ENCODE measurements around the gene CADM2. TPM values are rescaled to one million over a fixed set of nuclear protein-coding genes. Genes with fewer than 3 reads are reported as not detected.

CADM2 gene
- total RNA-seq, 1 donor from 2014 or later = 3.3 TPM

DNA sequence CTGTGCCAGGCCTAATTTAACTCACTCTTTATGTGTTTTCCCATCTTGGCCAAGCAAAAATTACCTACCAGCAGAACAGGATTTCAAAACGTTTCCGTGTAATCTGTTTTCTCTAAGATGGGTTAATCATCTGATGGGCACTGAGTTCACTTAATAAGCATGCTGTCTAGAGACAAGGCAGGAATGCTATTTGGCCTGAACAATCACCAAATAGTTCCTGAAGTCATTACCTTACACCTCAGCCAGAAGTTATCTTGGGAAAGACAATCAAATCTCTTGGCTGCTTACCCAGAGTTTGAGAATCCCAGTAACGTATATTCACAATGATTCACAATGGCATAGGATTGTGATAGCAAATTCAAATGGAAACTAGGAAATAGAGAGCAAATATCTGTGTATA is 779.1 kb downstream of the CADM2 start:
- H3K4me3 Mint-ChIP-seq = no peak overlapping the region
- no peaks in the 10 kb centered on the region for H3K36me3 Mint-ChIP-seq
- H3K27me3 Mint-ChIP-seq (ENCODE audit: low read depth) = no peaks in the 10 kb centered on the region
- TF ChIP-seq, protein P1, sequence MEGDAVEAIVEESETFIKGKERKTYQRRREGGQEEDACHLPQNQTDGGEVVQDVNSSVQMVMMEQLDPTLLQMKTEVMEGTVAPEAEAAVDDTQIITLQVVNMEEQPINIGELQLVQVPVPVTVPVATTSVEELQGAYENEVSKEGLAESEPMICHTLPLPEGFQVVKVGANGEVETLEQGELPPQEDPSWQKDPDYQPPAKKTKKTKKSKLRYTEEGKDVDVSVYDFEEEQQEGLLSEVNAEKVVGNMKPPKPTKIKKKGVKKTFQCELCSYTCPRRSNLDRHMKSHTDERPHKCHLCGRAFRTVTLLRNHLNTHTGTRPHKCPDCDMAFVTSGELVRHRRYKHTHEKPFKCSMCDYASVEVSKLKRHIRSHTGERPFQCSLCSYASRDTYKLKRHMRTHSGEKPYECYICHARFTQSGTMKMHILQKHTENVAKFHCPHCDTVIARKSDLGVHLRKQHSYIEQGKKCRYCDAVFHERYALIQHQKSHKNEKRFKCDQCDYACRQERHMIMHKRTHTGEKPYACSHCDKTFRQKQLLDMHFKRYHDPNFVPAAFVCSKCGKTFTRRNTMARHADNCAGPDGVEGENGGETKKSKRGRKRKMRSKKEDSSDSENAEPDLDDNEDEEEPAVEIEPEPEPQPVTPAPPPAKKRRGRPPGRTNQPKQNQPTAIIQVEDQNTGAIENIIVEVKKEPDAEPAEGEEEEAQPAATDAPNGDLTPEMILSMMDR (IDR thresholded peaks at IDR 0.05; ENCODE audit: unreplicated experiment) = no peak
- no peak for DNase-seq (ENCODE audit: low spot score in 2 of 2, unreplicated experiment in 2 of 2)
- H3K4me1 Mint-ChIP-seq = peaks cover 3% of the 10 kb centered on the region
- H3K27ac Mint-ChIP-seq = no peak overlapping the region
- no peaks in the 10 kb centered on the region for H3K9me3 Mint-ChIP-seq

DNA sequence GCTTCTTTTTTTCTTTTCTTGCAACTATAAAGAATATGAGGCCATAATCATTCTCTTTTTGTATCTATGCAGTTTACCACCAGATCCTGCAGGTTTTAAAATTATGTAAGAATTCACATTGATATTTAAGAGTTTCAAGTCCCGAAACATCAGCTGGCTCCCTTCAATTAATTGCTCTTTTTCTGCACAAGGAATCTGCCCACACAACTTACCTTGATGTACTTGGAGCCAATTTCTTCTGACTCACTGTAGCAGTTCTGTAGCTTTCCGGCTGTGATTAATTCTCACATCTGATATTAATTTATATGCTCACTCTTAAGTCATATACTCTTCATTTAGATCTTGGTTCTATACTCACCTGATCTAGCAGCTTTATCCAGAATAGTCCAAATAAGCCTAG is 781.8 kb downstream of the CADM2 start:
- H3K27me3 Mint-ChIP-seq (ENCODE audit: low read depth) = no peaks in the 10 kb centered on the region
- H3K27ac Mint-ChIP-seq = no peak overlapping the region
- no peaks in the 10 kb centered on the region for H3K36me3 Mint-ChIP-seq
- no peaks in the 10 kb centered on the region for H3K9me3 Mint-ChIP-seq
- DNase-seq (ENCODE audit: low spot score in 2 of 2, unreplicated experiment in 2 of 2) = no peak
- peaks cover 11% of the 10 kb centered on the region for H3K4me1 Mint-ChIP-seq
- TF ChIP-seq, protein P1 (IDR thresholded peaks at IDR 0.05; ENCODE audit: unreplicated experiment) = no peak
- no peak overlapping the region for H3K4me3 Mint-ChIP-seq

DNA sequence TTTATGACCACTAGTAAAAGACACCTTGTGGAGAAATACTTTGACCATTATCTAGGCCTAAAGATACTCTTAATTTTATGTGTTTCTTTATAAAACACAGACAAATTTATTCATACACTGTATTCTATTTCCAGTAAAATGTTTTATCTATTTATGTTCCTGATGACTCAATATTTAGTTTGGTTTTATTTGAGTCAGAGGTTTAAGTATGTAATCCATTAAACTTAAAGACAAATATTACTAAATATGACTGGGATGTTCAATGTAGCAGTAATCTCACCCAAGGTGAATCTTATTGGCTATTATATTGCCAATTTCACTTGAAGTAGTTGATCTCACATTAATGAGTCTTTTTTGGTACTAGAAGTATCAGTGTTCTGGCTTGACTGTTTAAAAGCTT is 799.7 kb downstream of the CADM2 start:
- Mint-ChIP-seq H3K36me3 (no peaks in the 10 kb centered on the region), H3K27me3 (ENCODE audit: low read depth) (no peaks in the 10 kb centered on the region), H3K27ac (no peak overlapping the region), H3K4me3 (no peak overlapping the region), H3K4me1 (no peaks in the 10 kb centered on the region), H3K9me3 (peaks cover 8% of the 10 kb centered on the region)
- TF ChIP-seq, protein P1 (IDR thresholded peaks at IDR 0.05; ENCODE audit: unreplicated experiment) = no peak
- no peak for DNase-seq (ENCODE audit: low spot score in 2 of 2, unreplicated experiment in 2 of 2)

DNA sequence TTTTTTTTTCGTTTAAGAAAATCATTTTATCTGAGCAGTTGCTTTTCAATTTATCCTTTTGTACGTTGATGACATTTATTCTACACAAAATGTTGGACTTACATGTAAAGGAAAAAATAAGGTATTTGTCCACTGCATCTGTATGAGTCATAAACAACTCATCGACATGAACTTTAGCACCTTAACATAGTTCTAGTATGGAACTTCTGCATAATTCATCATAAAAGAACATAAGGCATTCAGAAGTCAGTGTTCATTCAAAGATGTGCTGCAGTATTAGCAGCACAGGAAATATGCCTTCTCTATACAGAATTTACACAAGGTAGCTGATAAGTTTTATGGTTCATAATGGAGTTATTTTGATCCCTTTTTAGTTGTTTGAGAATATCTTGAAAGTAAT is 801.6 kb downstream of the CADM2 start:
- H3K36me3 Mint-ChIP-seq = no peaks in the 10 kb centered on the region
- DNase-seq (ENCODE audit: low spot score in 2 of 2, unreplicated experiment in 2 of 2) = no peak
- TF ChIP-seq, protein P1 (IDR thresholded peaks at IDR 0.05; ENCODE audit: unreplicated experiment) = no peak
- H3K27ac Mint-ChIP-seq = no peak overlapping the region
- H3K4me1 Mint-ChIP-seq = no peaks in the 10 kb centered on the region
- H3K27me3 Mint-ChIP-seq (ENCODE audit: low read depth) = no peaks in the 10 kb centered on the region
- peaks cover 8% of the 10 kb centered on the region for H3K9me3 Mint-ChIP-seq
- H3K4me3 Mint-ChIP-seq = no peak overlapping the region

GRCh38 chr3:85780806-85781205 is 822.0 kb downstream of the CADM2 start:
- Mint-ChIP-seq H3K4me3 (no peak overlapping the region), H3K4me1 (no peaks in the 10 kb centered on the region), H3K9me3 (no peaks in the 10 kb centered on the region), H3K36me3 (no peaks in the 10 kb centered on the region), H3K27ac (no peak overlapping the region), H3K27me3 (ENCODE audit: low read depth) (no peaks in the 10 kb centered on the region)
- TF ChIP-seq, protein P1 (IDR thresholded peaks at IDR 0.05; ENCODE audit: unreplicated experiment) = no peak
- DNase-seq (ENCODE audit: low spot score in 2 of 2, unreplicated experiment in 2 of 2) = no peak

DNA sequence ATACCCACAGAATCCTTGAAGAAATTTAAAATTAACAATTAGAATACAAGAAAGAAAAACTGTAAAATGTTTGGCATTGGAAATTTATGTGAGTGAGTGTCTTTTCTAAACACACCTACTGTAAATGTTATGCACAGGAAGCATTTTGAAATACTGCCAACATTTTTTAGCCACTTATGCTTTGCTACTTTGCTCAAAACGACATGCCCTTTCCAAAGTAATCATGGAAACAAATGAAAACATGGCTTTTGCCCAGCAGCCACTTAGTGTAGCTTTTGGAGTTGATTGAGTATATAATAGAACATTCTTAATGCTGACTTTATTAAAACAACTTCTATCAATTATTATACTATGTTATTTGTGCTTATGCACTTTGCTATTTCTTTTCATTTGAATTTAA is 823.0 kb downstream of the CADM2 start:
- H3K27ac Mint-ChIP-seq = no peak overlapping the region
- no peaks in the 10 kb centered on the region for H3K36me3 Mint-ChIP-seq
- H3K4me1 Mint-ChIP-seq = no peaks in the 10 kb centered on the region
- no peaks in the 10 kb centered on the region for H3K27me3 Mint-ChIP-seq (ENCODE audit: low read depth)
- no peak overlapping the region for H3K4me3 Mint-ChIP-seq
- no peaks in the 10 kb centered on the region for H3K9me3 Mint-ChIP-seq
- DNase-seq (ENCODE audit: low spot score in 2 of 2, unreplicated experiment in 2 of 2) = no peak
- TF ChIP-seq, protein P1 (IDR thresholded peaks at IDR 0.05; ENCODE audit: unreplicated experiment) = no peak
